Trophoblast cell (in vitro differentiated cells and primary cell): ENCODE measurements around the gene LRRC3C.
A peak's percentile ranks its signal among the peaks of the same experiment; 100 is the strongest.

Source experiments
- DNase-seq, 2 donors: peaks; one replicate each; pipeline ENCODE4 v3.0.0-alpha.2; 2016
- H2AFZ ChIP-seq: 2 replicates; pipeline ENCODE4 v1.6.1; 2013; ENCODE audit warnings: low read length, moderate library complexity, mild to moderate bottlenecking; ENCODE audit not compliant: insufficient read depth, poor library complexity
- H2AK5ac ChIP-seq: 2 replicates; pipeline ENCODE4 v1.6.1; 2013; ENCODE audit warnings: mild to moderate bottlenecking, low read length
- H2BK120ac ChIP-seq: 2 replicates; pipeline ENCODE4 v1.6.1; 2013; ENCODE audit warnings: low read length, mild to moderate bottlenecking, moderate library complexity; ENCODE audit not compliant: insufficient read depth, poor library complexity
- H2BK12ac ChIP-seq: 2 replicates; pipeline ENCODE4 v1.6.1; 2013; ENCODE audit warnings: mild to moderate bottlenecking, low read length, moderate library complexity
- H2BK5ac ChIP-seq: 2 replicates; pipeline ENCODE4 v1.6.1; 2013; ENCODE audit warnings: low read length, low read depth, moderate library complexity, mild to moderate bottlenecking; ENCODE audit not compliant: poor library complexity
- H3K14ac ChIP-seq: 2 replicates; pipeline ENCODE4 v1.6.1; 2013; ENCODE audit warnings: mild to moderate bottlenecking, low read length
- H3K18ac ChIP-seq: 2 replicates; pipeline ENCODE4 v1.6.1; 2013; ENCODE audit warnings: mild to moderate bottlenecking, low read length
- H3K23ac ChIP-seq: 2 replicates; pipeline ENCODE4 v1.6.1; 2013; ENCODE audit warnings: low read length
- H3K27ac ChIP-seq: 2 replicates; pipeline ENCODE4 v1.5.1; 2013; ENCODE audit warnings: low read depth, mild to moderate bottlenecking, inconsistent platforms, low read length, moderate library complexity
- H3K27me3 ChIP-seq: 2 replicates; pipeline ENCODE4 v1.6.1; 2013; ENCODE audit warnings: inconsistent platforms, mild to moderate bottlenecking, low read length, moderate library complexity; ENCODE audit not compliant: insufficient read depth
- H3K36me3 ChIP-seq, 2 experiments: 1 replicate in 1 of 2; 2 replicates in 1 of 2; pipeline ENCODE4 v1.6.1; 2013; ENCODE audit warnings: low read length in 2 of 2, mild to moderate bottlenecking in 2 of 2, moderate library complexity in 1 of 2; ENCODE audit not compliant: insufficient read depth in 2 of 2, control insufficient read depth in 1 of 2
- H3K4ac ChIP-seq: 2 replicates; pipeline ENCODE4 v1.6.1; 2013; ENCODE audit warnings: low read depth, mild to moderate bottlenecking, low read length, moderate library complexity
- H3K4me1 ChIP-seq, 2 experiments: 1 replicate in 1 of 2; 2 replicates in 1 of 2; pipeline ENCODE4 v1.6.1; 2013; ENCODE audit warnings: low read length in 2 of 2, mild to moderate bottlenecking in 2 of 2, moderate library complexity in 1 of 2; ENCODE audit not compliant: insufficient read depth in 2 of 2, control insufficient read depth in 1 of 2
- H3K4me2 ChIP-seq: 2 replicates; pipeline ENCODE4 v1.6.1; 2013; ENCODE audit warnings: inconsistent platforms, mild to moderate bottlenecking, low read length, moderate library complexity
- H3K4me3 ChIP-seq: 2 replicates; pipeline ENCODE4 v1.5.1; 2013; ENCODE audit warnings: mild to moderate bottlenecking, low read depth, low read length, inconsistent platforms
- H3K79me1 ChIP-seq: one replicate; pipeline ENCODE4 v1.6.1; 2013; ENCODE audit warnings: low read length
- H3K79me2 ChIP-seq: 2 replicates; pipeline ENCODE4 v1.6.1; 2013; ENCODE audit warnings: low read length, mild to moderate bottlenecking; ENCODE audit not compliant: control insufficient read depth, insufficient read depth, poor library complexity
- H3K9ac ChIP-seq: 2 replicates; pipeline ENCODE4 v1.6.1; 2013; ENCODE audit warnings: mild to moderate bottlenecking, low read length
- H3K9me3 ChIP-seq: 2 replicates; pipeline ENCODE4 v1.6.1; 2013; ENCODE audit warnings: low read depth, mild to moderate bottlenecking, control low read depth, inconsistent platforms, low read length; ENCODE audit not compliant: insufficient read depth
- H4K12ac ChIP-seq: 2 replicates; pipeline ENCODE4 v1.6.1; 2013; ENCODE audit warnings: low read depth, mild to moderate bottlenecking, low read length, moderate library complexity
- H4K8ac ChIP-seq: 2 replicates; pipeline ENCODE4 v1.6.1; 2013; ENCODE audit warnings: low read depth, mild to moderate bottlenecking, low read length, moderate library complexity
- H4K91ac ChIP-seq: one replicate; pipeline ENCODE4 v1.6.1; 2013; ENCODE audit warnings: low read depth, mild to moderate bottlenecking, low read length, moderate library complexity
- WGBS: extraction: QIAGEN DNeasy Blood & Tissue Kit; methylation state at CpG from one replicate; pipeline ENCODE4 v1.1.7; 2013; ENCODE audit warnings: missing lambda C conversion rate; ENCODE audit not compliant: insufficient read length, insufficient coverage; ENCODE audit errors: extremely low coverage; 5-methylcytosine and 5-hydroxymethylcytosine counted together

The LRRC3C gene

DNA sequence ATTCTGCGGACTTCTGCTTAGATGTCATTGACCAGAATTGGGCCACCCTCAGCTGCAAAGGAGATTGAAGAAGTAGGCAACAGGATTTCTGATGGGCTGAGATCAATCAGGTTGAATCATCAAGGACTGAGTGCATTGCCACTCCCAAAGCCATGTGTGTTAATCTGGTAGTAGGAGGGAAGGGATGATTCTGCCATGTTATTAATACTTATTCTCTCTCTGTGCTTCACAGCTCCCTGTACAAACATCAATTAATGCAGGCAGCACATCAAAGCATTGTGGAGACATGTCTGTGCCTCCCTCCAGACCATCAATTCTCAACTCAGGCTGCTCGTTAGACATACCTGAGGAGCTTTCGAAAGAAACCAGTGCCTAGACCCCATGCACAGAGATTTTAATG, 11.6 kb downstream of the LRRC3C start:
- H3K4me2 ChIP-seq, result no peak overlapping the region
- no peak overlapping the region for H2BK120ac ChIP-seq
- H3K79me2 ChIP-seq, result no peaks in the 10 kb centered on the region
- no peaks in the 10 kb centered on the region for H3K4me1 ChIP-seq
- H2BK5ac ChIP-seq, result no peak overlapping the region
- H3K36me3 ChIP-seq, result no peaks in the 10 kb centered on the region
- H3K27ac ChIP-seq, result no peak overlapping the region
- H3K18ac ChIP-seq, result no peak overlapping the region
- H3K27me3 ChIP-seq, result no peaks in the 10 kb centered on the region
- no peak overlapping the region for H2AFZ ChIP-seq
- H2BK12ac ChIP-seq, result no peak overlapping the region
- H3K4ac ChIP-seq, result no peak overlapping the region
- no peak overlapping the region for H4K12ac ChIP-seq
- no peak overlapping the region for H2AK5ac ChIP-seq
- no peak overlapping the region for H4K8ac ChIP-seq
- H4K91ac ChIP-seq, result no peak overlapping the region
- H3K79me1 ChIP-seq, result no peaks in the 10 kb centered on the region
- H3K9ac ChIP-seq, result no peak overlapping the region
- peaks cover 3% of the 10 kb centered on the region for H3K9me3 ChIP-seq
- no peak overlapping the region for H3K23ac ChIP-seq
- no CpG with 5 or more reads among the region's 3 CpGs for WGBS
- H3K4me3 ChIP-seq, result no peak overlapping the region
- no peak for DNase-seq
- H3K14ac ChIP-seq, result no peak overlapping the region

GRCh38 chr17:39939588-39940419, 12.3 kb downstream of the LRRC3C start:
- no peak overlapping the region for H4K91ac ChIP-seq
- no CpG with 5 or more reads among the region's 6 CpGs for WGBS
- H3K4me1 ChIP-seq, result no peaks in the 10 kb centered on the region
- H2BK120ac ChIP-seq, result no peak overlapping the region
- H3K18ac ChIP-seq, result no peak overlapping the region
- no peaks in the 10 kb centered on the region for H3K36me3 ChIP-seq
- peaks cover 3% of the 10 kb centered on the region for H3K9me3 ChIP-seq
- H3K4me3 ChIP-seq, result no peak overlapping the region
- H3K9ac ChIP-seq, result no peak overlapping the region
- no peak overlapping the region for H3K14ac ChIP-seq
- H3K27ac ChIP-seq, result no peak overlapping the region
- H3K4me2 ChIP-seq, result no peak overlapping the region
- H4K12ac ChIP-seq, result no peak overlapping the region
- H2BK12ac ChIP-seq, result no peak overlapping the region
- H3K23ac ChIP-seq, result no peak overlapping the region
- H3K79me1 ChIP-seq, result no peaks in the 10 kb centered on the region
- peak in 1 of 2 donors; percentile 9 for DNase-seq
- H2AFZ ChIP-seq, result no peak overlapping the region
- H2AK5ac ChIP-seq, result no peak overlapping the region
- no peaks in the 10 kb centered on the region for H3K27me3 ChIP-seq
- H3K4ac ChIP-seq, result no peak overlapping the region
- no peak overlapping the region for H4K8ac ChIP-seq
- no peak overlapping the region for H2BK5ac ChIP-seq
- H3K79me2 ChIP-seq, result no peaks in the 10 kb centered on the region

- Histone ChIP-seq H3K79me2 (no peaks in the 10 kb centered on the region), H2BK12ac (no peak overlapping the region), H3K23ac (no peak overlapping the region), H3K4me1 (no peaks in the 10 kb centered on the region), H3K4ac (no peak overlapping the region), H4K91ac (no peak overlapping the region), H3K4me3 (no peak overlapping the region), H2BK120ac (no peak overlapping the region), H3K4me2 (no peak overlapping the region), H2BK5ac (no peak overlapping the region), H3K79me1 (no peaks in the 10 kb centered on the region), H4K12ac (no peak overlapping the region), H3K9ac (no peak overlapping the region), H3K9me3 (peaks cover 3% of the 10 kb centered on the region), H3K36me3 (no peaks in the 10 kb centered on the region), H3K18ac (no peak overlapping the region), H3K27me3 (no peaks in the 10 kb centered on the region), H3K27ac (no peak overlapping the region), H4K8ac (no peak overlapping the region), H2AK5ac (no peak overlapping the region), H2AFZ (no peak overlapping the region), H3K14ac (no peak overlapping the region)
- WGBS, result no CpG with 5 or more reads among the region's 14 CpGs
- no peak for DNase-seq
Observed at GRCh38 chr17:39943702-39944392, 16.3 kb downstream of the LRRC3C start.

- H3K9ac ChIP-seq, result no peak overlapping the region
- H4K91ac ChIP-seq, result no peak overlapping the region
- H3K79me1 ChIP-seq, result no peaks in the 10 kb centered on the region
- H2AK5ac ChIP-seq, result no peak overlapping the region
- H3K4me2 ChIP-seq, result no peak overlapping the region
- no peaks in the 10 kb centered on the region for H3K4me1 ChIP-seq
- H3K9me3 ChIP-seq, result peaks cover 3% of the 10 kb centered on the region
- H2BK120ac ChIP-seq, result no peak overlapping the region
- no peak overlapping the region for H2BK5ac ChIP-seq
- H3K79me2 ChIP-seq, result no peaks in the 10 kb centered on the region
- no peak overlapping the region for H3K18ac ChIP-seq
- H3K36me3 ChIP-seq, result no peaks in the 10 kb centered on the region
- WGBS, result no CpG with 5 or more reads among the region's 16 CpGs
- H3K4ac ChIP-seq, result no peak overlapping the region
- H2BK12ac ChIP-seq, result no peak overlapping the region
- H3K27ac ChIP-seq, result no peak overlapping the region
- DNase-seq, result no peak
- no peak overlapping the region for H3K4me3 ChIP-seq
- no peak overlapping the region for H4K8ac ChIP-seq
- H3K23ac ChIP-seq, result no peak overlapping the region
- no peaks in the 10 kb centered on the region for H3K27me3 ChIP-seq
- H4K12ac ChIP-seq, result no peak overlapping the region
- no peak overlapping the region for H3K14ac ChIP-seq
- no peak overlapping the region for H2AFZ ChIP-seq
Observed at GRCh38 chr17:39944393-39944711, 16.8 kb downstream of the LRRC3C start.
